NB4 (cell line): ENCODE data around the gene MEGF10.

ENCODE experiments used
- DNase-seq: peaks from one replicate; pipeline ENCODE4 v3.0.0; 2010; ENCODE audit warnings: low read depth
- H3K4me3 ChIP-seq: one replicate; pipeline ENCODE4 v1.5.1; 2011; ENCODE audit warnings: mild to moderate bottlenecking, low read depth, low read length, moderate library complexity
- CTCF ChIP-seq: IDR thresholded peaks from one replicate; pipeline ENCODE4 v1.5.1; 2012; ENCODE audit warnings: low read depth, low read length
- MAX ChIP-seq: IDR thresholded peaks from 2 replicates; pipeline ENCODE4 v1.6.1; 2011; ENCODE audit warnings: low read depth, low read length
- MYC ChIP-seq: IDR thresholded peaks from 2 replicates; pipeline ENCODE4 v1.6.1; 2011; ENCODE audit warnings: low read depth, low read length
- POLR2A ChIP-seq: IDR thresholded peaks from 2 replicates; pipeline ENCODE4 v1.6.1; 2011; ENCODE audit warnings: mild to moderate bottlenecking; ENCODE audit not compliant: insufficient read length; ENCODE audit errors: extremely low read depth

MEGF10 gene

GRCh38 chr5:127369796-127370195, 79.2 kb downstream of the MEGF10 start:
- DNase-seq: no peak
- H3K4me3 ChIP-seq: no peak overlapping the region
- TF ChIP-seq POLR2A (no peak), CTCF (no peak), MYC (no peak), MAX (no peak)

- no peak for TF ChIP-seq POLR2A
- no peak overlapping the region for H3K4me3 ChIP-seq
- no peak for DNase-seq
Measured at GRCh38 chr5:127370631-127371030, 80.0 kb downstream of the MEGF10 start.

GRCh38 chr5:127373858-127374491, 83.4 kb downstream of the MEGF10 start:
- TF ChIP-seq CTCF: peak; percentile 54
- no peak for TF ChIP-seq POLR2A
- peak; percentile 56 for DNase-seq
- H3K4me3 ChIP-seq: no peak overlapping the region

- TF ChIP-seq MAX (no peak), POLR2A (no peak), MYC (no peak), CTCF (no peak)
- DNase-seq: no peak
- no peak overlapping the region for H3K4me3 ChIP-seq
Measured at GRCh38 chr5:127375124-127375523, 84.5 kb downstream of the MEGF10 start.

- no peak overlapping the region for H3K4me3 ChIP-seq
- no peak for DNase-seq
- TF ChIP-seq POLR2A (no peak), CTCF (no peak), MYC (no peak), MAX (no peak)
Measured at GRCh38 chr5:127375544-127376091, 85.0 kb downstream of the MEGF10 start.

GRCh38 chr5:127377651-127378050, 87.1 kb downstream of the MEGF10 start:
- H3K4me3 ChIP-seq: no peak overlapping the region
- no peak for TF ChIP-seq MYC
- TF ChIP-seq POLR2A: no peak
- TF ChIP-seq CTCF: no peak
- no peak for TF ChIP-seq MAX
- DNase-seq: no peak

GRCh38 chr5:127385936-127386335, 95.3 kb downstream of the MEGF10 start:
- no peak for DNase-seq
- TF ChIP-seq CTCF: no peak
- no peak for TF ChIP-seq MAX
- TF ChIP-seq POLR2A: no peak
- TF ChIP-seq MYC: no peak
- H3K4me3 ChIP-seq: no peak overlapping the region
